IPS-18c (cell line): ENCODE measurements around the gene NRG3.

Source experiments
- H3K4me3 ChIP-seq: 2 replicates; pipeline ENCODE4 v1.7.0; 2013; ENCODE audit warnings: low read depth, mild to moderate bottlenecking, low read length, moderate library complexity; ENCODE audit not compliant: insufficient read depth
- H3K9me3 ChIP-seq: one replicate; pipeline ENCODE4 v1.6.1; 2013; ENCODE audit warnings: mild to moderate bottlenecking, low read length, moderate library complexity; ENCODE audit not compliant: control insufficient read depth, insufficient read depth

Gene NRG3

DNA sequence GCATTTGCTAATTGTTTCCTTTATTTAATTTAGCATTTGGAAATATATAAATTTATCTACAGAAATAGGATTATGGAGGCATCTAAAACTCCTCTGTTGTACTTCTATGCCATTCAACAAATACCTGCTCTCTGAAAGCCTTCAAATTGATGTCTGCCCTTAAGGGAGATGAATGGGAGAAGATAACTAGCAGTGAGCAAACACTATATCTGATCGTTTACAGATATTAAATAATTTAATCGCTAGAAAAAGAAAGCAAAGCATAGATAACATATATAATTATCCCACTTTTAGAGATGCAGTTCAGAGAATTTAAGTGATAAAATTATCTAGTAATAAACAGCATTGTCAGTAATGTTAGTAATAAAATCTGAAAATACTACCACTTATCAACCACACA is 524.9 kb downstream of the NRG3 start:
- Histone ChIP-seq H3K9me3 (no peaks in the 10 kb centered on the region), H3K4me3 (no peak overlapping the region)

DNA sequence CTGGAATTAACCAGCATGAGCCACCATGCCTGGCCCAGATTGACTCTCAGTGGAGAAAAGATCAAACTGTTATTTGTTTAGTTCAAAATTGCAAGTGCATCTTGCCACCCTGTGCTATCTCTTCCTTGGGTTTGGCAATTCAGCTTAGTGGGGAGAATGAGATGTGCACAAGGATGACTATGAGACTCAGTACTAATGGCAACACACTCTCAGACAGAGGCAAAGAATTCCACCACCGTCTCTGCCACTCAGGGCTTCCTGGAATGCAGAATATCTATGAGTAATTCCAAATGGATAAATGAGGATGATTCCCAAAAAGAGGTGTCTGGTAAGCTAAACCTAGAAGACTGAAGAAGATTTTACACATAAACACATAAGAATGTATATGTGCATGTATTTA is 525.8 kb downstream of the NRG3 start:
- Histone ChIP-seq H3K4me3 (no peak overlapping the region), H3K9me3 (no peaks in the 10 kb centered on the region)

DNA sequence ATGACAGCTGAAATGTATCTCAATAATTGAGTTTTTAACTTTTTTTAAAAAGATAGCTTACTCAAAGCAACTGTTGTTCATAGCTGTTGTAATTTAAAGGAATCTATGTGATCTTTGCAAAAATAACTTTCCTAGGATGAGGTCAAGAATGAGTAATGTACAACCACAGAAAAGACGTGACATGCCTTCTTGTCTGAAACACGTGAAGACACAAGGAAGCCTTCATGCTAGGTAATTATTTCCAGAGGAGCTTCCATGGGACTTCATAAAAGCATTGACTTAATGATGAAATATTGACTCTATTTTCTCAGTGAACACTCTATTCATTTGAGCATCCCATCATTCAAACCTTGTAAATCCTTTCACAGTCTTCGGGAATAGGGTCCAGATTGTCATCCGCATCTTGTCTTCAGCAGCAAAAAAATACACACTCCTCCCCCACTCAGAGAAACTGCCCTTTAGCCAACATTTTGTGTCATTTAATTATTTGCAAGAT is 528.0 kb downstream of the NRG3 start:
- H3K4me3 ChIP-seq = no peak overlapping the region
- no peaks in the 10 kb centered on the region for H3K9me3 ChIP-seq

DNA sequence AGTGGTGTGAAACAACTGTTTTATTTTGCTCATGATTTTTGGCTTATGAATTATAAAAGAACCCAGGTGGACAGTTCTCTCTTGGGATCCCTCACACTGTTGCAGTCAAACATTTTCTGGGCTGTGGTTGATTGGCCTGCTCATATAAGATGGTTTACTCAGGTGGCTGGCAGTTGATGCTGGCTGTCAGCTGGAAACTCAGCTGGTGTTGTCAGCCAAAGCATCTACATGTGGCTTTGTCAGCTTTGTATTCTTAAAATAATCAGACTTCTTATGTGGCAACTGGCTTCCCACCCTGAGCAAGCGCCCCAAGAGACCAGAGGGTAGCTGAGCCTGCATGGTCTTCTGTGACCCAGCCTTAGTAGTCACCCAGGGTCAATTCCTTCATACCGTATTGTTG is 534.7 kb downstream of the NRG3 start:
- Histone ChIP-seq H3K4me3 (no peak overlapping the region), H3K9me3 (no peaks in the 10 kb centered on the region)

DNA sequence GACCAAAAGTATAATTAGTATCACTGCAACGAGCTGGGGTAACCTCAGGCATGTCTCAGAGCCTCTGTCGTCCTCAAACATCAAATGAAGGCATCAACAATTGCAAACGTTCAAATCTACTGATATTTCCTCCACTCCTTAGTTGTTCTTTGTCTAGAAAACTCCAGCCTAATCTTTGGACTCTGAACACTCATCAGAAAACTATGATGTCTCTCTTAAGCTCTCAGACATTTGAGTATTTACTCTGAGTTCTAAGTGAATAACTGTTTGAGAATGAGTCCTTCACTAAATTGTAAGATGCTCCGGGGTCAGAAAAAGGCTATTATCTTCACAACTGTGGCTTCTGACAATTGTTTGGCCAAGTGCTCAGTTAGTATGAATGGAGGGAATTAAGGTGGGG is 536.4 kb downstream of the NRG3 start:
- no peaks in the 10 kb centered on the region for H3K9me3 ChIP-seq

DNA sequence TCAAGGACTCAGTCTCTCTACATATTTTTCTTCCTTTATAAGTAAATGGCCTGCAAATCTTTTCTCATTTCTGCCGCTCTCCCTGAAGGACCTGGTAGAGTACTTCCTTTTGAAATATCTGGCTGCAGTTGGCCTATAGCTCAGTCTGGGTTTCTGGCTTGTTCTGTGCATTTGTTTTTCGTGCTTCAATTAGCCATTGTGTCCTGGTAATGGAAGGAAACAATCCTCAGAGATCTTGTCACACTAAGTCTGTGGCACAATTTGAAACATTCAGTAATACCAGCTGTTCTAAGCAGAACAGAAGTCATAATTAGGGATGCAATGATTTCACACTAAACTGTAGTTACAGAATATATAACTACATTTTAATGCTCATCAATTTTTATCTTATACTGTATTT is 545.0 kb downstream of the NRG3 start:
- Histone ChIP-seq H3K9me3 (no peaks in the 10 kb centered on the region), H3K4me3 (no peak overlapping the region)

More for the DNA sequence above, 536.4 kb downstream of the NRG3 start:
- H3K4me3 ChIP-seq = no peak overlapping the region

DNA sequence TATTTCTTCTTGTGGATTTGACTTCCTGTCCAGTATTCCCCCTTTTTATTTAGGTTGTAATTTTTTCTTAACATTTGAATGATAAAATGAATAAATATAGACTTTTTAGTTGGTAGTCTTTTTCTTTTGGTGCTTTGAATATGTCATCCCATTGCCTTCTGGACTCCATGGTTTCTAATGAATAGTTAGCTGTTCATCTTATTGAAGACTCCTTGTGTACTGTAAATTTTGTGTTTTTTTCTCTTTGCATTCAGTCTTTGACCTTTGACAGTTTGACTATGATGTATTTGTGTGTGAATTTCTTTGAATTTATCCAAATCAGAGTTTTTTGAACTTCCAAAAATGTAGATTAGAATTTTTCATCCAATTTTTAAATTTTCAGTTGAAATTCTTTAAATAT is 554.3 kb downstream of the NRG3 start:
- H3K4me3 ChIP-seq = no peak overlapping the region
- peaks cover 2% of the 10 kb centered on the region for H3K9me3 ChIP-seq

DNA sequence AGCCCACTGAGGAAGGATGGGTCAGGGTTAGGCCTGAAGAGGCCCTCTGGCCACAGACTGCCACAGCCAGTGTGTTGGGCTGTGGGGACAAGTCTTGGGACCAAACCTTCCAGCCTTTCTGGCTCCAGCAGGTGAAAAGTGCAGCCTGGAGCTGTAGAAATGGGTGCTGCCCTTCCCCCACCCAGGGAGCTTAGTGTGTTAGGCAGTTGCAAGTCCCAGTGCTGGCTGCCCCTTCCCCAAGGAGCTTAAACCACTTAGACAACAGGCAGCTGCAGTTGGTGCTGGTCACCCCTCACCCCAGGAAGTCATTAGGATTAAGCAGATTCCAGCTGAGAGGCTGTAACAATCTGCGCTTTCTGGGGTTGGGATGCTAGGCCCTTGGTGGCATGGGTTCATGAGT is 563.3 kb downstream of the NRG3 start:
- H3K4me3 ChIP-seq = no peak overlapping the region
- no peaks in the 10 kb centered on the region for H3K9me3 ChIP-seq

DNA sequence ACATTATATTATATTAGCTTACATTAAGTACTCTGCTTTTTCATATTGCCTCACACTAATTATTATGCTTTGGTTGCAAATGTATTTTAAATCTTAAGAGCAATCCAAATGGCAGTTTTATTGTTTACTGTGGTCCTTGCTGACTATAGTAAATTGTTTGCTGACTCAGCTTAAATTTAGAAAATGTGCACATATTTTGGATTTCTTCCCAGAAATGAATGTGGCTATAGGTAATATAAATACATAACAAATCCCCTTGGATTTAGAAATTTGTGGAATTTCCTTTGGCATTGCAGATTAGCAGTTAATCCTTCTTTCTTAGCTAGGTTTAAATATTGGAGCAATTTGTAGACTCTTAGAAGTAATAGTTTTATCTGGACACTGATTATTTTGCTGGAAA is 565.8 kb downstream of the NRG3 start:
- Histone ChIP-seq H3K9me3 (no peaks in the 10 kb centered on the region), H3K4me3 (no peak overlapping the region)

DNA sequence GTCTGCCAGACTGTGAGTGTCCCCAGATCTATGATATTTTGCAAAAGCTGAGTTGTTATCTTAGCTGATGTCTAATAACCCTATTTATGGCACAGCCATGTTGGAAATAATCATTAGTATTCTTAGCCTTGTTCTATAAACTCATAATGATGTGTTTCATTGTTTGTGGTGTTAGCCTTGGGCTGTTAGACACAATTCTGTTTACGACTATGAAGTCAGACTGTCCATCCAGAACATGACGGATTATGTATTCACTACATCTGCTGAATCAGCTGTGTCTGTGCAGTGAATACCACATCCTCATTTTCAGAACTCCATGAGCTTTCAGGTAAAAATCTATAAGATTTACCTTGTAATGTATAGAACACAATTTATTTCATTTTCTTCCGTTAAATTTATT is 577.1 kb downstream of the NRG3 start:
- Histone ChIP-seq H3K4me3 (no peak overlapping the region), H3K9me3 (no peaks in the 10 kb centered on the region)

DNA sequence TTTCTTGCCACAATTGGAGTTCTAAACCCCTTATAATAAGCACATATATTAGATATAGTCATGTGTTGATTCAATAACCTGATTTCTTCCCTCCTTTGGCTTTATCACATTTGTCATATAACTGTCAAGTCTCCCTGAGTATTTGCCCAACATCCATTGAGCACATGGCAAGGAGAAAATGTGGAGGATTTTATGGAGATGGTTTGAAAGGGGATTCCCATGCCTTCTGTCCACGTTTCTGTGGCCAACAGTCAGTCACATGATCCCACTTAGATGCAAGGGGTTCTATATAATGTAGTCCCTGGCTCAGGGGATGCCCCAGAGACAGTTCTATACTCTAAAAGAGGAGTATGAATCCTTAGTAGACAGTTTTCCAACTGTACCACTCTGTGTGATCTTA is 577.7 kb downstream of the NRG3 start:
- Histone ChIP-seq H3K9me3 (no peaks in the 10 kb centered on the region), H3K4me3 (no peak overlapping the region)

DNA sequence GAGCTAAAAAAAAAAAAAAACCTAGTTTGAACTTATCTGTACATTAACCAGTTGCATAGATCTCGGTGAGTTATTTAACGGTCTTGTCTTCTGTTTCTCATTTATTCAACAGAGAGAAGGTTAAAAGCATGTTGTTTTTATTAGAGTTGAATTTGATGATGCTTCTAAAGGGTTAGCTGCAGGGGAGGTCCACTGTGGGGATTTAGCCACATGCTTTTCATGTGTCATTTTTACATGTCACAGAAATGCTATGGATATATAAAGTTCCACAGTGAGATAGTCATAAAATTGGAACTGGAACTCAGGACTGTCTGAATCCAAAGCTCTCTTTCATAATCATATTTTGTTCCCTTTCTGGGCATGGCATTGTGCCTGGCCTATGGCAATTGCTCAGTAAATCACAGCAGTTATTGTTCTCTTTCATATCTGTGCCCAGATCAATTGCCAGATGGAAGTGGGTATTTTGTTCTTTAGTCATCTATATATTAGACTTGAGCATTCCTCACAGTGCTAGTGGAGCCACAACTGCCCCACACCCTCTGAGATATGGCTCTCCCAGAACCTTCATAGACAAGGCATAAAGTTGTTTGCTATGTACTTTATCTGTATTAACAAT is 578.8 kb downstream of the NRG3 start:
- H3K4me3 ChIP-seq = no peak overlapping the region

DNA sequence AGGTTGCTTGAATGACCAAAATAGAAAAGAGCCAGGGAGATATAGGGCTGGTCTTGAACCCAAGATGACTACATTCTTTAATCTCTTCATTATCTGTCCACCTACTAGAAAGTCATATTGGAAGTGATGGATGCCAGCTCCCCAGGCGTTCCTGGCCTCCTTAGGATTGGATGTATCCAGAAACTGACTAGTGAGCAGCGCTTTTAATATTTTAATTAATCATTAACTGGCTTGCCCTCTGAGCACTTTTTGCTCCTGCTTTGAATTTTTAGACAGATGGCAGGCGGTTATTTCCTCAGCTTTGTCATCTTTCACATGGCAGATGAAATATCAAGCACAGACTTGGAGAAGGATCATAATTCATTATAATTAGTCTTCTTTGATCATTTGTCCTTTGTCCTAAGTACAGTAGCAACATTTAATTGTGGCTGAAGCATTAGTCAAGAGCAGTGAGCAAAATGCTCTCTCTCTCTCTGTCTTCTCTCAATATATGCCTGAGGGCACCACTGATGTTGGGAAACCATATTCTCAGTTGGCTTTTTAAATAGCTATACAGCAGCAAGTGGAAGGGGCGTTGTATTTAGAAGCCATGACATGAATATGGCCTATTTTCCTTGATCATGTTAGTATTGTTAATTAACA is 588.0 kb downstream of the NRG3 start:
- no peak overlapping the region for H3K4me3 ChIP-seq
- no peaks in the 10 kb centered on the region for H3K9me3 ChIP-seq

More for the DNA sequence above, 578.8 kb downstream of the NRG3 start:
- no peaks in the 10 kb centered on the region for H3K9me3 ChIP-seq

DNA sequence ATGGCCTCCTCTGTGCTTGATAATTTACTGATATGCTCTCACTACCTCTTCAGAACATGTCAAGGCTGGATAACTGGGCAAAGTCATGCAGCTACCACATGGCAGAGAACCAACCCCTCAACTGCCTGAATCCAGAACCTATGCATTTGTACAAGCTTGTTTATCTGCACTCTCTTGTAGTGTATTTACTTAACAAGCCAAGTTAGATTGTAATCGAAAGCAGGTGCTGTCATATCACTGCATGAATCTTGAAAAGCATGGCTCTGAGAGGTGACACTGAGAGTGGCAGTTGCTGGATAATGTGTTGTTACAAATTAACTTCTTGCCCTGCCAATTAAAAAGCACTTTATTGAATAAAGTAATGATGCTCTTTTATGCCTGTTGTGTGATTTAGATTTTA is 588.6 kb downstream of the NRG3 start:
- Histone ChIP-seq H3K9me3 (no peaks in the 10 kb centered on the region), H3K4me3 (no peak overlapping the region)

DNA sequence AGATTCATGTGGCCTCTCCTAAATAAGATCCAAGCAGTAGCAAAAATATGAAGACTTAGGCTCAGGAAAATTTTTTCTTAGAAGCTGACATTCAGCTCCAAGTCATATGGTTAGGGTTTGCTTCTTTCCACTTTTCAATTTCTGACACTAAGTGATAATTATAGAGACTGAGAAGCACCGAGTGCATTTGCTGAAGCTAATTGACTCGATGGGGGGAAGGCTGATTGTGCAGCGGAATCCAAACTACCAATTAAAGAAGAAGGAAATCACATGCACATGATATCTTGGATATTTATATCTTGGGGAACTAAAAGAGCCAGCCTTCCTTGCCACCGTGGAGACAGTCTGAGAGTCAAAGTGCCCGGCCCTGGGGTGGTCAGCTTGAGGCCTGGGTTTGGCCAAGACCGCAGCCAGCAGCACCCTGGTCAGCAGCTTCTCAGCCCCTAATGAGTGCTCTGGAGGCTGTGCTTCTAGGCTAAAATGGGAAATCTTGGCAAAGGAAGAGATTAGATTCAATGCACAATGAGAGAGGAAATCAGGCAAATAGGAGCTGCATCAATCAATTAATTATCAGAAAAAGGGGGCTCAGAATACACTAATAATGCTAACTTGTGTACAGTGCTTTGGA is 589.3 kb downstream of the NRG3 start:
- no peaks in the 10 kb centered on the region for H3K9me3 ChIP-seq

DNA sequence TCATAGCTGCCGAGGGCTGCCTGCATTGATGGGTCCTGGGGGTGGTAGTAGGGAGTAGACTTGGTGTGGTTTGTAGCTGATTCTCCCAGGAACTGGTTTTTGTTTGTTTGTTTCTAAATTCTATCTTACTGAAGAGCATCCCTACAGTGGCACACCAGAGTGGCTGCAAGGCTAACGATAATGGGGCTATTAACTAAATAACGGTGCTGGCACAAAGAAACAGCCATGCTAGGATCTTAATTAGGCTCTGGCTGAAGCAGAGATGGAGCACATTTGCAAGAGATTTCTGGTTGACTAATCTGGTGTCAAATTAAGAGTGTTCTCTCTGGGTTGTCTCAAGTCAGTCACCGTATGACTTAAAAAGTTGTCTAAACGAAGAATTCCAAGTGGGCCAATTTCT is 590.0 kb downstream of the NRG3 start:
- no peaks in the 10 kb centered on the region for H3K9me3 ChIP-seq

More for the DNA sequence above, 589.3 kb downstream of the NRG3 start:
- H3K4me3 ChIP-seq = no peak overlapping the region

DNA sequence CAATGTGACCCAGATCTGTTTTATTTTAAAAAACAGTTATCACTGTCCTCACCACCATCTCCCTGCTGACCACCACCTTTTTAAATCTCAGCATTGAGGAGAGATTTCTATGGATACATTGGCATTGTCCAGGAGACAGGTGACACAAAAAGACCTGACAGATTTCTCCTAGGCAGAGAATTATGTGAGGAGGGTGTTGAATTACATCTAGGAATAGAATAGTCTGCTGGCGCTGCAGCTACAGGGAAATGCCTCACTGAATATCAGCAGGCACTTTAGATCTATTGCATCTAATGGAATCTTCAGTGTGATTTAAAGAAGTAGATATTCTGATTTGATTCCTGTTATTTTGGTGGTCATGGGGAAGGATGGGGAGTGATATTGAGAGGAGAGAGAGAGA is 593.5 kb downstream of the NRG3 start:
- Histone ChIP-seq H3K4me3 (no peak overlapping the region), H3K9me3 (no peaks in the 10 kb centered on the region)

More for the DNA sequence above, 590.0 kb downstream of the NRG3 start:
- no peak overlapping the region for H3K4me3 ChIP-seq
